Stomach (tissue), 9 donors: Measurements from ENCODE around the gene MAMDC2. TPM values are rescaled to one million over a fixed set of nuclear protein-coding genes. Genes with fewer than 3 reads are reported as not detected.

Experiments
- DNase-seq, 2 donors: peaks; one replicate each; pipeline versions ENCODE4 v3.0.0 to v3.0.0-alpha.2; 2013 to 2019
- H3K27ac ChIP-seq, 5 donors: fragments of 200-600 bp in 4 of 5; sonication (generic) in 4 of 5; one replicate each; pipeline ENCODE4 v1.5.1; 2013 to 2019; ENCODE audit warnings: mild to moderate bottlenecking in 1 of 5, moderate library complexity in 1 of 5
- H3K27me3 ChIP-seq, 3 donors: fragments of 200-600 bp; sonication (generic); one replicate each; pipeline ENCODE4 v1.5.1; 2017 to 2019; ENCODE audit warnings: mixed run types in 1 of 3
- H3K36me3 ChIP-seq, 4 donors: fragments of 200-600 bp; sonication (generic); 1 replicate in 3 of 4; 2 replicates in 1 of 4; pipeline ENCODE4 v1.5.1; 2016 to 2019
- H3K4me1 ChIP-seq, 4 donors: fragments of 200-600 bp; sonication (generic); one replicate each; pipeline ENCODE4 v1.5.1; 2016 to 2019
- H3K4me3 ChIP-seq, 4 donors: fragments of 200-600 bp; sonication (generic) in 3 of 4; one replicate each; pipeline ENCODE4 v1.5.1; 2016 to 2019; ENCODE audit warnings: mild to moderate bottlenecking in 1 of 4
- H3K9me3 ChIP-seq, 4 donors: fragments of 200-600 bp; sonication (generic); one replicate each; pipeline ENCODE4 v1.5.1; 2016 to 2019
- EP300 ChIP-seq: sonication (generic); formaldehyde crosslinking; IDR thresholded peaks from one replicate; pipeline ENCODE4 v1.6.1; 2017; ENCODE audit warnings: antibody characterized with exemption
- POLR2A ChIP-seq, 4 donors: fragments of 450-650 bp; IDR thresholded peaks; one replicate each; pipeline ENCODE4 v1.6.1; 2016; ENCODE audit warnings: antibody characterized with exemption in 4 of 4, control low read depth in 2 of 4, mild to moderate bottlenecking in 1 of 4, moderate library complexity in 1 of 4
- POLR2AphosphoS5 ChIP-seq, 3 donors: sonication (generic); formaldehyde crosslinking; IDR thresholded peaks; one replicate each; pipeline ENCODE4 v1.6.1; 2016; ENCODE audit warnings: antibody characterized with exemption in 3 of 3
- WGBS, 5 donors: extraction: QIAGEN DNeasy Blood & Tissue Kit in 3 of 5; methylation state at CpG; one replicate each; pipeline versions ENCODE4 v1.1.5 to v1.1.7; 2013 to 2018; 5-methylcytosine and 5-hydroxymethylcytosine counted together
- intact Hi-C: fragments of 100-400 bp; cut with DNase I; formaldehyde crosslinking; loops from one replicate; pipeline ENCODE4 v1.15.1; 2023; ENCODE audit warnings: low total_unique reads
- polyA plus RNA-seq, 3 donors: library from polyadenylated mRNA; stranded (reverse); fragments of 200-250 nt; gene quantifications; one replicate each; pipeline ENCODE4 v1.2.3, GENCODE V29; 2013
- total RNA-seq, 5 donors: library from RNA; depleted of rRNA; stranded (reverse); fragments of >200 nt; gene quantifications; one replicate each; pipeline versions ENCODE4 v1.1.0 to v1.2.3, GENCODE V29; 2014 to 2016
- TF ChIP-seq, protein P1 (sequence below), 7 experiments: fragments of 450-650 bp in 4 of 7; fragments of 200-600 bp in 3 of 7; sonication (generic) in 3 of 7; IDR thresholded peaks; one replicate each; pipeline ENCODE4 v1.5.1; 2016 to 2019; ENCODE audit warnings: antibody characterized with exemption in 7 of 7, control low read depth in 2 of 7, mild to moderate bottlenecking in 1 of 7
- donor health status: healthy with polysubstance abuse.
- donor health status: Bipolar disorder and iron deficiency.
- donor health status: healthy.

Gene MAMDC2
- total and polyA plus RNA-seq, 8 donors: 7.0 to 91.4 (median 22.0) TPM

DNA sequence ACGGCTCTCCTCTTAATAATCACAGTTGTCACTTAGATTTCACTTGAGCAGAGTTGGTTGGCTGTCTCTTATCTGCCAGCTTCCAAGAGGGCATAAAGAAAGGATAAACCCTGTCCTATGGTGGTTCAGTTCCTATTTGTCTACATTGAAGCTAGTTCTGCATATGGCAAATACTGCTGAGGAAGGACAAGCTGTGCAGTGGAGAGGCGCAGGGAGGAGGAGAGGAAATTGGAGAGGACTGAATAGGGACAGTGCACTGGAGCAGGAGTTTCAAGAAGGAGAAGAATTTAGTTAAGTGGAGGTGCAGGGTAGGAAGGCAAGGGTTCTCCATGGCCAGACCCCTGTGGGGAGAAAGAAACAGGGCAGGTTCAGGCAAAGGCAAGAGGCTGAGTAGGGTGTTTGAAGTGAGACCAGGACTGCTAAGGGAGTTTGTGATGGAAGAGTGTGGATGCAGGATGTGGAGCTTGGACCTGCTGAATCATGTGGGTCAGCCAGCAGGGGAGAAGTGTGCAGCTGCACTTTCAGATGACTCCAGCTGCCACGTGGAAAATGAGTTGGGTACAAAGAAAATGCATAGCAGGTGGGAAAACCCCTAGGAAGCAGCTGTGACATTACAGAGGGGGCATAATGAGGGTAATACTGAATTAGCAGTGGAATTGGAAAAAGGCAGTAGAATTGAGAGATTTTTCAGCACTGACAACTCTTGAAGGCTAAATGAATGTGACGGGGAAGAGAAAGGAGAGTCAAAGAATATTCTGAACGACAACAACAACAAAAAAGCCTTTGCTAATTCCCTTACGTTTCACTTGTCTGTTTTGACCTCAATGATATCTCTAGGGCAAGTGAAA is 66.8 kb downstream of the MAMDC2 start:
- H3K27me3 ChIP-seq: no peaks in the 10 kb centered on the region
- intact Hi-C loops: loop anchor here (5.0 kb wide), 1 partner anchor 143 kb away; no protein-coding TSS in a partner anchor
- peak in 1 of 2 donors; percentile 36 for DNase-seq
- 44 to 54% (median 53%) methylated on average over 6 of the region's 6 CpGs for WGBS, 5 donors
- H3K4me3 ChIP-seq: no peak overlapping the region
- no peaks in the 10 kb centered on the region for H3K9me3 ChIP-seq
- TF ChIP-seq POLR2AphosphoS5 (IDR thresholded peaks at IDR 0.05): no peak
- TF ChIP-seq EP300: no peak
- no peak for TF ChIP-seq POLR2A (IDR thresholded peaks at IDR 0.05)
- TF ChIP-seq, protein P1, sequence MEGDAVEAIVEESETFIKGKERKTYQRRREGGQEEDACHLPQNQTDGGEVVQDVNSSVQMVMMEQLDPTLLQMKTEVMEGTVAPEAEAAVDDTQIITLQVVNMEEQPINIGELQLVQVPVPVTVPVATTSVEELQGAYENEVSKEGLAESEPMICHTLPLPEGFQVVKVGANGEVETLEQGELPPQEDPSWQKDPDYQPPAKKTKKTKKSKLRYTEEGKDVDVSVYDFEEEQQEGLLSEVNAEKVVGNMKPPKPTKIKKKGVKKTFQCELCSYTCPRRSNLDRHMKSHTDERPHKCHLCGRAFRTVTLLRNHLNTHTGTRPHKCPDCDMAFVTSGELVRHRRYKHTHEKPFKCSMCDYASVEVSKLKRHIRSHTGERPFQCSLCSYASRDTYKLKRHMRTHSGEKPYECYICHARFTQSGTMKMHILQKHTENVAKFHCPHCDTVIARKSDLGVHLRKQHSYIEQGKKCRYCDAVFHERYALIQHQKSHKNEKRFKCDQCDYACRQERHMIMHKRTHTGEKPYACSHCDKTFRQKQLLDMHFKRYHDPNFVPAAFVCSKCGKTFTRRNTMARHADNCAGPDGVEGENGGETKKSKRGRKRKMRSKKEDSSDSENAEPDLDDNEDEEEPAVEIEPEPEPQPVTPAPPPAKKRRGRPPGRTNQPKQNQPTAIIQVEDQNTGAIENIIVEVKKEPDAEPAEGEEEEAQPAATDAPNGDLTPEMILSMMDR (IDR thresholded peaks at IDR 0.05): no peak
- H3K27ac ChIP-seq: peak overlapping the region in 4 of 5 donors; percentile 25 to 71 (median 40)
- peaks cover 10 to 42% (median 25%) of the 10 kb centered on the region in 4 donors for H3K4me1 ChIP-seq
- H3K36me3 ChIP-seq: peaks cover 0 to 41% (median 17%) of the 10 kb centered on the region in 4 donors

DNA sequence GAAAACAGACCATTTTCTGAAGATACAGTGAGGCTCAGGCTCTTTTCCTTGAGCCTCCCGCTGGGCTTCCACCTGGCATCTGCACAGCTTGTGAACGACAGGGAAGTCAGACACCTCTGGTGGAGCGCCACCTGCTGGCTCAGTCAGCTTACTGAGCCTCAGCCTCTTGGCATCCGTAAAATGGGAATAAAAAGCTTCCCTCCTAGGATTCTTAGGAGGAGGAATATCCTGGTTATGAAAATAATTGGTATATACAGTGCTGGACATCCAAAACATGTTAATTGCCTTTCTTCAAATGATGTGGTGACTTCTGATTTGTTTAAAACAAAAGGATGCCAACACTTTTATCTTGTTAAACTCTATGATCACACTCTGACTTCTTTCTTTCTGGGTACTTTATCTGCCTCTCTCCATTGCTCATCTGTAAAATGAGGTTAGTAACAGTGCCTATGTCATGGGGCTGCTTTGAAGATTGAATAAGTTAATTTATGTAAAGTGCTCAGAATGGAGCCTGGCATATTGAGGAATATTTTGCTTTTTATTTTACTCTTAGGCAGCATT is 67.5 kb downstream of the MAMDC2 start:
- 8 to 17% (median 17%) methylated on average over 4 of the region's 4 CpGs for WGBS, 5 donors
- peak; percentile 80 to 84 for DNase-seq
- no peak for TF ChIP-seq POLR2A (IDR thresholded peaks at IDR 0.05)
- peak in 2 of 3 donors; percentile 21 to 49 for TF ChIP-seq POLR2AphosphoS5 (IDR thresholded peaks at IDR 0.05)
- TF ChIP-seq, protein P1 (IDR thresholded peaks at IDR 0.05): peak in 5 of 7 experiments; percentile 52 to 82 (median 75)
- no peaks in the 10 kb centered on the region for H3K27me3 ChIP-seq
- no peaks in the 10 kb centered on the region for H3K9me3 ChIP-seq
- H3K36me3 ChIP-seq: peaks cover 0 to 41% (median 17%) of the 10 kb centered on the region in 4 donors
- H3K4me1 ChIP-seq: peaks cover 10 to 42% (median 25%) of the 10 kb centered on the region in 4 donors
- intact Hi-C loops: loop anchor here (5.0 kb wide), 1 partner anchor 144 kb away; no protein-coding TSS in a partner anchor
- H3K27ac ChIP-seq: peak overlapping the region in 3 of 5 donors; percentile 17 to 71 (median 49)
- H3K4me3 ChIP-seq: no peak overlapping the region

DNA sequence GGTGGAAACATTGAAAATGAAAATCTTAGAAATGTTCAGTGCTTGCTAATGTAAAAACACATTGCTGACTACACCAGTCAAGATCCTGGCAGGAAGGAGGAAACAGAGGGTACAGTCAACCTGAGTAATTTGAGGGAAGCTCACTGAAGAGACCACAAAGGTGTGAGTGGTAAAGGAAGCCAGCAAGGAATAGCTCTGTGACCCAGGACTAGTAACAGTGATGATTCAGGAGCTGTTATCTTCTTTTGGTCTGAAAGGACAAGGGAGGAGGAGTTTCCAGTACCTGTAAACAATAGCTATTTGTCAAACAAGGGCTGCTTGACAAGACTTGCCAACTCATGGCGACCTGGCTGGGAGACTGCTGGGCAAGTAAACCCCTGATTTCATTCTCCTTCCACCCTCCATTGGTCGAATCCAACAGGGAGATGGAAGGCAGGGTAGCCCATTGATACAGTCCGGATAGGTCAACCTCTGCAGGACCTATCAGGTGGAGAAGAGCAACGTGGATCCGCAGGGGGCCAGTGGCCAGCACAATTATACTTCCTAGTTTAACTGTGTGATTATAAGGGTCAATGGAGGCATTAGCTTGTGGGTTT is 68.1 kb downstream of the MAMDC2 start:
- H3K27me3 ChIP-seq: no peaks in the 10 kb centered on the region
- peaks cover 10 to 42% (median 25%) of the 10 kb centered on the region in 4 donors for H3K4me1 ChIP-seq
- no peak overlapping the region for H3K4me3 ChIP-seq
- DNase-seq: no peak
- peak overlapping the region in 3 of 5 donors; percentile 17 to 71 (median 22) for H3K27ac ChIP-seq
- intact Hi-C loops: loop anchor here (5.0 kb wide), 1 partner anchor 144 kb away; no protein-coding TSS in a partner anchor
- WGBS, 5 donors: 63 to 71% (median 68%) methylated on average over 5 of the region's 5 CpGs
- H3K36me3 ChIP-seq: peaks cover 0 to 45% (median 18%) of the 10 kb centered on the region in 4 donors
- TF ChIP-seq POLR2AphosphoS5 (IDR thresholded peaks at IDR 0.05): peak in 1 of 3 donors; percentile 7
- TF ChIP-seq, protein P1 (IDR thresholded peaks at IDR 0.05): no peak
- no peak for TF ChIP-seq EP300
- no peak for TF ChIP-seq POLR2A (IDR thresholded peaks at IDR 0.05)
- no peaks in the 10 kb centered on the region for H3K9me3 ChIP-seq

DNA sequence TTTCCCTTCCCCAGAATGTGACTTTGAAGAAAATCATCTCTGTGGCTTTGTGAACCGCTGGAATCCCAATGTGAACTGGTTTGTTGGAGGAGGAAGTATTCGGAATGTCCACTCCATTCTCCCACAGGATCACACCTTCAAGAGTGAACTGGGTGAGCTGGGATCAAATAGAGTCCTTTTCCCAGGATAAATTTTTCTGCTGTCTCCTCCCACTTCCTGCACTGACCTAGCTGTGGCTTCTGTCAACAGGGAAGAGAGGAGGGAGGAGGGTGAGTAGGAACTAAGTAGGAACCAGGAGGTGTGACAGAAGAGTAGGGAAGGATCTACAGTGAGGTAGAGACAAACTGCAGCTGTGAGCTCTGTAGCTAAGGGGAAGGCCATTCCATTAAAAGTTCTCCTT is 69.3 kb downstream of the MAMDC2 start:
- Histone ChIP-seq H3K4me3 (no peak overlapping the region), H3K9me3 (no peaks in the 10 kb centered on the region), H3K36me3 (peaks cover 0 to 51% (median 22%) of the 10 kb centered on the region in 4 donors), H3K4me1 (peaks cover 10 to 39% (median 28%) of the 10 kb centered on the region in 4 donors), H3K27ac (no peak overlapping the region), H3K27me3 (no peaks in the 10 kb centered on the region)
- 88 to 97% (median 93%) methylated on average over 2 of the region's 2 CpGs for WGBS, 5 donors
- no peak for TF ChIP-seq POLR2A (IDR thresholded peaks at IDR 0.05)
- no peak for DNase-seq
- intact Hi-C loops: loop anchor here (5.0 kb wide), 1 partner anchor 146 kb away; no protein-coding TSS in a partner anchor
